Astrocyte (in vitro differentiated cells and primary cell): ENCODE results near the gene SNAP47. TPM values are rescaled to one million over a fixed set of nuclear protein-coding genes. Genes with fewer than 3 reads are reported as not detected.

Experiments used
- DNase-seq: peaks from one replicate; pipeline ENCODE4 v3.0.0-alpha.2; 2010; ENCODE audit warnings: low read depth
- FAIRE-seq: peaks from 2 replicates; lab custom pipeline; 2011; peaks lifted over from hg19 to GRCh38; lab: Jason Lieb, UNC
- H2AFZ ChIP-seq: 2 replicates; pipeline ENCODE4 v1.6.0; 2012; ENCODE audit warnings: low read depth, low read length, inconsistent platforms
- H3K27ac ChIP-seq: 2 replicates; pipeline ENCODE4 v1.5.1; 2011; ENCODE audit warnings: low read depth, low read length, inconsistent platforms
- H3K27me3 ChIP-seq: 2 replicates; pipeline ENCODE4 v1.6.0; 2011; ENCODE audit warnings: low read length, inconsistent platforms; ENCODE audit not compliant: insufficient read depth
- H3K36me3 ChIP-seq: 2 replicates; pipeline ENCODE4 v1.5.1; 2011; ENCODE audit warnings: low read length, inconsistent platforms; ENCODE audit not compliant: insufficient read depth
- H3K4me1 ChIP-seq: 2 replicates; pipeline ENCODE4 v1.5.1; 2011; ENCODE audit warnings: low read length, inconsistent platforms; ENCODE audit not compliant: insufficient read depth
- H3K4me2 ChIP-seq: 2 replicates; pipeline ENCODE4 v1.6.0; 2012; ENCODE audit warnings: low read length, inconsistent platforms
- H3K4me3 ChIP-seq: 2 replicates; pipeline ENCODE4 v1.5.1; 2011; ENCODE audit warnings: low read depth, mild to moderate bottlenecking, low read length, inconsistent platforms; ENCODE audit not compliant: insufficient read depth
- H3K79me2 ChIP-seq: 2 replicates; pipeline ENCODE4 v1.6.0; 2012; ENCODE audit warnings: mild to moderate bottlenecking, low read length, inconsistent platforms; ENCODE audit not compliant: insufficient read depth
- H3K9ac ChIP-seq: 2 replicates; pipeline ENCODE4 v1.6.0; 2012; ENCODE audit warnings: mild to moderate bottlenecking, low read length, inconsistent platforms
- H3K9me3 ChIP-seq: 2 replicates; pipeline ENCODE4 v1.5.1; 2012; ENCODE audit warnings: low read depth, mild to moderate bottlenecking, low read length, inconsistent platforms; ENCODE audit not compliant: insufficient read depth
- H4K20me1 ChIP-seq: 2 replicates; pipeline ENCODE4 v1.6.0; 2012; ENCODE audit warnings: low read length, inconsistent platforms; ENCODE audit not compliant: insufficient read depth
- H3K27ac Mint-ChIP-seq: one replicate; pipeline ENCODE4 v1.8.0; 2021; ENCODE audit warnings: mild to moderate bottlenecking, mixed read lengths; ENCODE audit not compliant: unreplicated experiment
- H3K27me3 Mint-ChIP-seq: one replicate; pipeline ENCODE4 v1.8.0; 2021; ENCODE audit warnings: low read depth, mixed read lengths; ENCODE audit not compliant: unreplicated experiment
- H3K36me3 Mint-ChIP-seq: one replicate; pipeline ENCODE4 v1.8.0; 2021; ENCODE audit warnings: low read depth, mixed read lengths; ENCODE audit not compliant: unreplicated experiment
- H3K4me1 Mint-ChIP-seq: one replicate; pipeline ENCODE4 v1.8.0; 2021; ENCODE audit warnings: low read depth, mixed read lengths; ENCODE audit not compliant: unreplicated experiment
- H3K4me3 Mint-ChIP-seq: one replicate; pipeline ENCODE4 v1.8.0; 2021; ENCODE audit warnings: mild to moderate bottlenecking, moderate library complexity, mixed read lengths; ENCODE audit not compliant: unreplicated experiment
- H3K9me3 Mint-ChIP-seq: one replicate; pipeline ENCODE4 v1.8.0; 2021; ENCODE audit warnings: mild to moderate bottlenecking, mixed read lengths; ENCODE audit not compliant: unreplicated experiment
- CTCF ChIP-seq: IDR thresholded peaks from 2 replicates; pipeline ENCODE4 v1.5.1; 2011; ENCODE audit warnings: low read depth, mild to moderate bottlenecking, inconsistent platforms, low read length, moderate library complexity; ENCODE audit not compliant: insufficient read depth
- EZH2 ChIP-seq: IDR thresholded peaks from 2 replicates; pipeline ENCODE4 v1.6.1; 2012; ENCODE audit warnings: mild to moderate bottlenecking, low read length, inconsistent platforms; ENCODE audit not compliant: insufficient read depth
- total RNA-seq: library from RNA; stranded (reverse); gene quantifications from 2 replicates; pipeline ENCODE4 v1.2.1, GENCODE V29; 2021

SNAP47 gene
- total RNA-seq, 1 donor from 2014 or later = 31.9 TPM

DNA sequence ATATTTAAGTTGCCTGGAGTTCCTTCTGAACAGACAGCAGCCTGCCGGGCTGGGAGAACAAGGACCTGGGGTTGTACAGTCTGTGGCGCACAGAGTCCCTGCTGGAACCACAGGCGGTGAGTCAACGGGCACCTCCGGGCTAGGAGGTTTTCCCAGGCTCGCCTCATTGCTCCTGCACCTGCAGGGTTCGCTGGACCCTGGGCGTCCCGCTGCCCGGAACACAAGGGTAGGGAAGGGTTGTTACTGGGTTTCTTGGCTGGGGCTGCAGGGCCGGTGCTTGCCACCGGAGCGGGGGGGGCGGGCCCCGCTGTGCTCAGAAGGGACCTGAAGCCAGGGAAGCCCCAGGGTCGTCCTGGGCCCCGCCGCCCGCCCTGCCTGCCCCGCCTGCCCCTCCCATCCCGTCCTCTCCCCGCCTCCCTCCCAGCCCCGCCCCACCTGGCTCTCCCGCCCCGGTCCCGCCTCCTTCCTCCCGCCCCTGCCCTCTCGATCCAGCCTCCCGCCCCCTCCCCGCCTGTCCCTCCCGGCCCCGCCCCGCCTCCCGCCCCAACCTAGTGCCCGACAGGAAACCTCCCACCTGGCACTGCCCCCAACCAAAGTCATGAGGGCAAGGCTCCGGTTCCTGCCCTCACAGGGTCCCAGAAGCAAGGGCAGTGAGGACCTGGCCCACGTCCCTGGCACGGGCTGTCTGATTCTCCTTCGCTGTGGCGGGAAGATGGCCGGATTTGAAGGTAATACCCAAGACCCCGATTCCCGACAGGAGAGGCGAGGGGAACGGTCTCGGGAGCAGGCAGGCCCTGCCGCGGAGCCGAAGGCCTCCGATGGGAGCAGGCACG, 7.0 kb upstream of the SNAP47 start:
- Histone ChIP-seq H3K9ac (peak overlapping the region; percentile 25), H3K4me3 (peak overlapping the region; percentile 41), H3K79me2 (peaks cover 9% of the 10 kb centered on the region), H2AFZ (no peak overlapping the region), H3K27me3 (no peaks in the 10 kb centered on the region), H3K36me3 (peaks cover 3% of the 10 kb centered on the region), H3K4me2 (peak overlapping the region; percentile 85), H4K20me1 (peaks cover 34% of the 10 kb centered on the region), H3K27ac (no peak overlapping the region), H3K9me3 (no peaks in the 10 kb centered on the region), H3K4me1 (peaks cover 6% of the 10 kb centered on the region)
- Mint-ChIP-seq H3K36me3 (peaks cover 3% of the 10 kb centered on the region), H3K9me3 (peaks cover 11% of the 10 kb centered on the region), H3K4me3 (peak overlapping the region; percentile 78), H3K27ac (no peak overlapping the region), H3K4me1 (peaks cover 6% of the 10 kb centered on the region), H3K27me3 (no peaks in the 10 kb centered on the region)
- TF ChIP-seq CTCF = no peak
- no peak for TF ChIP-seq EZH2
- DNase-seq (peak; percentile 44), FAIRE-seq (no peak)

GRCh38 chr1:227728892-227729143, 6.4 kb upstream of the SNAP47 start:
- TF ChIP-seq CTCF = no peak
- no peak for TF ChIP-seq EZH2
- Mint-ChIP-seq H3K27me3 (no peaks in the 10 kb centered on the region), H3K9me3 (peaks cover 7% of the 10 kb centered on the region), H3K4me1 (peaks cover 8% of the 10 kb centered on the region), H3K36me3 (no peaks in the 10 kb centered on the region), H3K4me3 (peak overlapping the region; percentile 78), H3K27ac (no peak overlapping the region)
- no peak for DNase-seq
- peaks cover 8% of the 10 kb centered on the region for H3K4me1 ChIP-seq
- H3K9me3 ChIP-seq = no peaks in the 10 kb centered on the region
- no peak overlapping the region for H3K27ac ChIP-seq
- peak overlapping the region; percentile 25 for H3K9ac ChIP-seq
- H3K4me2 ChIP-seq = peak overlapping the region; percentile 85
- no peaks in the 10 kb centered on the region for H3K27me3 ChIP-seq
- no peak for FAIRE-seq
- no peak overlapping the region for H2AFZ ChIP-seq
- H3K79me2 ChIP-seq = peaks cover 14% of the 10 kb centered on the region
- H4K20me1 ChIP-seq = peaks cover 39% of the 10 kb centered on the region
- peak overlapping the region; percentile 41 for H3K4me3 ChIP-seq
- peaks cover 3% of the 10 kb centered on the region for H3K36me3 ChIP-seq

- Histone ChIP-seq H3K4me3 (no peak overlapping the region), H4K20me1 (peaks cover 42% of the 10 kb centered on the region), H3K79me2 (peaks cover 19% of the 10 kb centered on the region), H2AFZ (no peak overlapping the region), H3K9ac (peak overlapping the region; percentile 25), H3K27me3 (no peaks in the 10 kb centered on the region), H3K4me1 (peaks cover 13% of the 10 kb centered on the region), H3K9me3 (no peaks in the 10 kb centered on the region), H3K4me2 (peak overlapping the region; percentile 85), H3K27ac (no peak overlapping the region), H3K36me3 (peaks cover 3% of the 10 kb centered on the region)
- H3K36me3 Mint-ChIP-seq = no peaks in the 10 kb centered on the region
- no peaks in the 10 kb centered on the region for H3K27me3 Mint-ChIP-seq
- H3K4me3 Mint-ChIP-seq = peak overlapping the region; percentile 78
- H3K4me1 Mint-ChIP-seq = peaks cover 8% of the 10 kb centered on the region
- no peak overlapping the region for H3K27ac Mint-ChIP-seq
- TF ChIP-seq CTCF (no peak), EZH2 (no peak)
- FAIRE-seq (no peak), DNase-seq (no peak)
- peaks cover 5% of the 10 kb centered on the region for H3K9me3 Mint-ChIP-seq
Measured at GRCh38 chr1:227729144-227729880, 5.9 kb upstream of the SNAP47 start.
